Lower lobe of right lung (tissue), 2 donors: ENCODE data around the gene ZBTB22. TPM values are rescaled to one million over a fixed set of nuclear protein-coding genes. Genes with fewer than 3 reads are reported as not detected.
"Not testable (repeated sequence)": the region's sequence is repeated elsewhere in the genome, so short reads cannot be mapped to it uniquely, and the experiment has no call there.

ENCODE experiments used
- ATAC-seq, 2 donors: fragments of 200-7000 bp; cut with Tn5 transposase; one replicate each; pipeline ENCODE4 v1.9.1; 2020 to 2022; ENCODE audit warnings: mild to moderate bottlenecking in 2 of 2, moderate library complexity in 2 of 2
- DNase-seq: peaks from one replicate; pipeline ENCODE4 v3.0.0-alpha.2; 2020
- H3K27ac ChIP-seq: fragments of 200-600 bp; one replicate; pipeline ENCODE4 v1.8.0; 2022
- H3K27me3 ChIP-seq: fragments of 200-600 bp; one replicate; pipeline ENCODE4 v1.8.0; 2022; ENCODE audit warnings: low read depth
- H3K36me3 ChIP-seq: fragments of 200-600 bp; one replicate; pipeline ENCODE4 v1.8.0; 2022; ENCODE audit warnings: mild to moderate bottlenecking
- H3K4me1 ChIP-seq: fragments of 200-600 bp; one replicate; pipeline ENCODE4 v1.8.0; 2022
- H3K4me3 ChIP-seq: fragments of 200-600 bp; one replicate; pipeline ENCODE4 v1.8.0; 2022; ENCODE audit warnings: mild to moderate bottlenecking
- H3K9me3 ChIP-seq: fragments of 200-600 bp; one replicate; pipeline ENCODE4 v1.8.0; 2022
- intact Hi-C: fragments of 100-400 bp; cut with DNase I; formaldehyde crosslinking; loops from one replicate; pipeline ENCODE4 v1.11.0; 2022
- total RNA-seq: library from RNA; stranded (reverse); fragmentation: NEBNext Ultra II Directional; extraction: Animal tissue kit (Norgen Biotek cat#: 25700); gene quantifications from one replicate; pipeline ENCODE4 v1.2.1, GENCODE V29; 2021
- TF ChIP-seq, protein P1 (sequence below): fragments of 200-600 bp; IDR thresholded peaks from one replicate; pipeline ENCODE4 v1.8.0; 2022; ENCODE audit warnings: antibody characterized with exemption, mild to moderate bottlenecking
- donor health status: DM: no; HTN: yes; CAD: no; lungs with severe emphysema.

The ZBTB22 gene
- total RNA-seq, 1 donor from 2014 or later: 27.5 TPM

- ATAC-seq (no peak), DNase-seq (no peak)
- Histone ChIP-seq H3K27ac (no peak overlapping the region), H3K9me3 (no peaks in the 10 kb centered on the region), H3K4me3 (no peak overlapping the region), H3K4me1 (no peaks in the 10 kb centered on the region), H3K27me3 (no peaks in the 10 kb centered on the region), H3K36me3 (no peaks in the 10 kb centered on the region)
- intact Hi-C loops: no loop called here
- TF ChIP-seq, protein P1, sequence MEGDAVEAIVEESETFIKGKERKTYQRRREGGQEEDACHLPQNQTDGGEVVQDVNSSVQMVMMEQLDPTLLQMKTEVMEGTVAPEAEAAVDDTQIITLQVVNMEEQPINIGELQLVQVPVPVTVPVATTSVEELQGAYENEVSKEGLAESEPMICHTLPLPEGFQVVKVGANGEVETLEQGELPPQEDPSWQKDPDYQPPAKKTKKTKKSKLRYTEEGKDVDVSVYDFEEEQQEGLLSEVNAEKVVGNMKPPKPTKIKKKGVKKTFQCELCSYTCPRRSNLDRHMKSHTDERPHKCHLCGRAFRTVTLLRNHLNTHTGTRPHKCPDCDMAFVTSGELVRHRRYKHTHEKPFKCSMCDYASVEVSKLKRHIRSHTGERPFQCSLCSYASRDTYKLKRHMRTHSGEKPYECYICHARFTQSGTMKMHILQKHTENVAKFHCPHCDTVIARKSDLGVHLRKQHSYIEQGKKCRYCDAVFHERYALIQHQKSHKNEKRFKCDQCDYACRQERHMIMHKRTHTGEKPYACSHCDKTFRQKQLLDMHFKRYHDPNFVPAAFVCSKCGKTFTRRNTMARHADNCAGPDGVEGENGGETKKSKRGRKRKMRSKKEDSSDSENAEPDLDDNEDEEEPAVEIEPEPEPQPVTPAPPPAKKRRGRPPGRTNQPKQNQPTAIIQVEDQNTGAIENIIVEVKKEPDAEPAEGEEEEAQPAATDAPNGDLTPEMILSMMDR: no peak
Measured at GRCh38 chr6:33356295-33356694, 38.8 kb upstream of the ZBTB22 start.

DNA sequence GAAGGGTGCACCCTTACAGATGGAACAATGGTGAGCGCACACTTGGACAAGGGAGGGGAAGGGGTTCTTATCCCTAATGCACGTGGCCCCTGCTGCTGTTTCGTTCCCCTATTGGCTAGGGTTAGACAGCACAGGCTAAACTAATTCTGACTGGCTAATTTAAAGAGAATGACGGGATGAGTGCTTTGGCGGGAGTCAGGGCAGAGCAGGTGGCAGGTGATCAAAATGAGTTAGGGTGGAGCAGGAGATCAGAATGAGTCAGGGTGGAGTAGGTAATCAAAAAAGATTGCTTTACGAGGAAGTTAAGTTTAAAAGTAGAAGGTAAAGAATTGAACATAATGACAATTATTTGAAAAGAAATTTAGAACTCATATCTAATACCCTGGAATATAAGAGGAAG, 38.3 kb upstream of the ZBTB22 start:
- H3K9me3 ChIP-seq, H3K36me3 ChIP-seq, H3K4me3 ChIP-seq, DNase-seq, intact Hi-C loops, H3K27me3 ChIP-seq, ATAC-seq, H3K27ac ChIP-seq, H3K4me1 ChIP-seq: not testable (repeated sequence)

DNA sequence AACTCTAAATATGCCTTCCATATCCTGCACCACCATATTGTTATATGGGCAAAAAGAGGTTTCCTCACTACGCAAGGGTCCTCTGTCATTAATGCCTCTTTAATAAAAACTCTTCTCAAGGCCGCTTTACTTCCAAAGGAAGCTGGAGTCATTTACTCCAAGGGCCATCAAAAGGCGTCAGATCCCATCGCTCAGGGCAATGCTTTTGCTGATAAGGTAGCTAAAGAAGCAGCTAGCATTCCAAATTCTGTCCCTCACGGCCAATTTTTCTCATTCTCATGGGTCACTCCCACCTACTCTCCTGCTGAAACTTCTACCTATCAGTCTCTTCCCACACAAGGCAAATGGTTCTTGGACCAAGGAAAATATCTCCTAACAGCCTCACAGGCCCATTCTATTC, 30.3 kb upstream of the ZBTB22 start:
- Histone ChIP-seq H3K4me1 (peaks cover 14% of the 10 kb centered on the region), H3K36me3 (no peaks in the 10 kb centered on the region), H3K27me3 (no peaks in the 10 kb centered on the region), H3K4me3 (peak overlapping the region; percentile 45), H3K9me3 (no peaks in the 10 kb centered on the region), H3K27ac (peak overlapping the region; percentile 24)
- ATAC-seq (no peak), DNase-seq (no peak)
- intact Hi-C loops: no loop called here
- TF ChIP-seq, protein P1: no peak

- ATAC-seq: peak in 1 of 2 donors; percentile 35
- peaks cover 14% of the 10 kb centered on the region for H3K4me1 ChIP-seq
- peak overlapping the region; percentile 67 for H3K27ac ChIP-seq
- H3K9me3 ChIP-seq, intact Hi-C loops, DNase-seq, H3K27me3 ChIP-seq, H3K36me3 ChIP-seq: not testable (repeated sequence)
- peak overlapping the region; percentile 45 for H3K4me3 ChIP-seq
Measured at GRCh38 chr6:33346972-33347371, 29.4 kb upstream of the ZBTB22 start.

- H3K9me3 ChIP-seq: no peaks in the 10 kb centered on the region
- ATAC-seq (peak; percentile 85 to 86), DNase-seq (peak; percentile 88)
- H3K27me3 ChIP-seq: no peaks in the 10 kb centered on the region
- peak overlapping the region; percentile 45 for H3K4me3 ChIP-seq
- H3K4me1 ChIP-seq: peaks cover 14% of the 10 kb centered on the region
- no peaks in the 10 kb centered on the region for H3K36me3 ChIP-seq
- peak overlapping the region; percentile 67 for H3K27ac ChIP-seq
- intact Hi-C loops: no loop called here
- TF ChIP-seq, protein P1: peak; percentile 66
Measured at GRCh38 chr6:33344701-33345697, 27.5 kb upstream of the ZBTB22 start.

DNA sequence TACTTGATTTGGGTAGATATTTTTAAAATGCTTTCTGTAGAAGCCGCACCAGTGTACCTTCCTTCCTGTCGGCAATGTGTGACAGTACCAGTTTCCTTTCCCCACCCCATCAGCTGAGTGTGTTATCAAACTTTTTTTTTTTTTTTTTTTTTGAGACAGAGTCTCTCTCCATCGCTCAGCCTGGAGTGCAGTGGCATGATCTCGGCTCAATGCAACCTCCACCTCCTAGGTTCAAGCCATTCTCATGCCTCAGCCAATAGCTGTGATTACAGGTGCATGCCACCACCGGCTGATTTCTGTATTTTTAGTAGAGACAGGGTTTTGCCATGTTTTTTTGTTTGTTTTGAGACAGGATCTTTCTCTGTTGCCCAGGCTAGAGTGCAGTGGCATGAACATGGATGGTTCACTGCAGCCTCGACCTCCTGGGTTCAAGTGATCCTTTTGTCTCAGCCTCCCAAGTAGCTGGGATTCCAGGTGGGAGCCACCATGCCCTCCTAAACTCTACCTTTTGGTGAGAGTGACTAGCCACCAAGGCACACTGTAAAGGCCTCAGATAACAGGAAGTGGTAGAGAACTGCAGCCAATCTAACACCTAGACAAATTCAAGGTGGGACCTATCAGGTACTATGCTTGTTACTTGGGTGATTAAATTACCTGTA, 26.5 kb upstream of the ZBTB22 start:
- intact Hi-C loops: no loop called here
- H3K9me3 ChIP-seq: no peaks in the 10 kb centered on the region
- peak; percentile 27 to 59 for ATAC-seq
- H3K4me1 ChIP-seq: peaks cover 14% of the 10 kb centered on the region
- TF ChIP-seq, protein P1: no peak
- H3K27me3 ChIP-seq: no peaks in the 10 kb centered on the region
- no peak for DNase-seq
- peak overlapping the region; percentile 49 for H3K27ac ChIP-seq
- H3K4me3 ChIP-seq: no peak overlapping the region
- H3K36me3 ChIP-seq: no peaks in the 10 kb centered on the region

DNA sequence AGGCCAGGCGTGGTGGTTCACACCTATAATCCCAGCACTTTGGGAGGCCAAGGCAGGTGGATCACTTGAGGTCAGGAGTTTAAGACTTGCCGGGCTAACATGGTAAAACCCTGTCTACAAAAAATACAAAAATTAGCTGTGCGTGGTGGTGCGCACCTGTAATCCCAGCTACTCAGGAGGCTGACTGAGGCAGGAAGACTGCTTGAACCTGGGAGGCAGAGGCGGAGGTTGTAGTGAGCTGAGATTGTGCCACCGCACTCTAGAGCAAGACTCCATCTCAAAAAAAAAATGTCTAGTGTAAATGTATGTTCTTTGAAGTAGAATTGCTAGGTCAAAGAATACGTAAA, 26.0 kb upstream of the ZBTB22 start:
- ATAC-seq, H3K4me3 ChIP-seq, H3K27me3 ChIP-seq, H3K9me3 ChIP-seq, intact Hi-C loops, DNase-seq, H3K36me3 ChIP-seq: not testable (repeated sequence)
- peak overlapping the region; percentile 49 for H3K27ac ChIP-seq
- H3K4me1 ChIP-seq: peaks cover 14% of the 10 kb centered on the region
